Activated CD4-positive, alpha-beta T cell treated with anti-CD3 and anti-CD28 coated beads, Interleukin-2, Interleukin-4, amounts not matched to agents 100 ng/mL and 50 ng/mL, durations not matched to agents 16 hours and 8 hours (primary cell): ENCODE results near the gene WDCP.
"Not testable (repeated sequence)": the region's sequence is repeated elsewhere in the genome, so short reads cannot be mapped to it uniquely, and the experiment has no call there.

ENCODE experiments used
- DNase-seq: peaks from one replicate; pipeline ENCODE4 v3.0.0-alpha.2; 2020; ENCODE audit warnings: low spot score

WDCP gene

GRCh38 chr2:24022324-24022974, 24.7 kb downstream of the WDCP start:
- no peak for DNase-seq

- DNase-seq, result no peak
These were observed 25.8 kb downstream of the WDCP start for GRCh38 chr2:24021122-24021998.

GRCh38 chr2:24020244-24020643, 26.9 kb downstream of the WDCP start:
- DNase-seq, result no peak

GRCh38 chr2:24019729-24020128, 27.5 kb downstream of the WDCP start:
- DNase-seq, result no peak

- no peak for DNase-seq
These were observed 28.9 kb downstream of the WDCP start for GRCh38 chr2:24018241-24018640.

- DNase-seq, result no peak
These were observed 29.5 kb downstream of the WDCP start for GRCh38 chr2:24017711-24018110.

GRCh38 chr2:24016853-24017703, 30.1 kb downstream of the WDCP start:
- DNase-seq, result no peak

- no peak for DNase-seq
These were observed 30.8 kb downstream of the WDCP start for GRCh38 chr2:24016376-24016761.

GRCh38 chr2:24015562-24016375, 31.4 kb downstream of the WDCP start:
- no peak for DNase-seq

GRCh38 chr2:24014902-24015301, 32.3 kb downstream of the WDCP start:
- DNase-seq, result not testable (repeated sequence)

- no peak for DNase-seq
These were observed 34.5 kb downstream of the WDCP start for GRCh38 chr2:24012521-24013188.

- DNase-seq, result no peak
These were observed 35.7 kb downstream of the WDCP start for GRCh38 chr2:24011250-24012104.

GRCh38 chr2:24010477-24011249, 36.5 kb downstream of the WDCP start:
- DNase-seq, result no peak

- no peak for DNase-seq
These were observed 37.3 kb downstream of the WDCP start, which contains the start of gene MFSD2B for GRCh38 chr2:24009680-24010476. MFSD2B (plus strand) TSS chr2:24010085; CDS start chr2:24010097, 12 bp downstream.

GRCh38 chr2:24009367-24009679, 37.9 kb downstream of the WDCP start:
- DNase-seq, result no peak

GRCh38 chr2:24008672-24009366, 38.4 kb downstream of the WDCP start:
- DNase-seq, result no peak

- no peak for DNase-seq
These were observed 39.5 kb downstream of the WDCP start for GRCh38 chr2:24007693-24008092.

GRCh38 chr2:23994567-23994966, 52.6 kb downstream of the WDCP start:
- DNase-seq, result no peak
